ENCODE data around the gene ABHD16A. TPM values are rescaled to one million over a fixed set of nuclear protein-coding genes. Genes with fewer than 3 reads are reported as not detected.

The ABHD16A gene
- total RNA-seq, 2 donors from 2014 or later = 56.8 to 65.2 TPM

- TF ChIP-seq, protein P1, sequence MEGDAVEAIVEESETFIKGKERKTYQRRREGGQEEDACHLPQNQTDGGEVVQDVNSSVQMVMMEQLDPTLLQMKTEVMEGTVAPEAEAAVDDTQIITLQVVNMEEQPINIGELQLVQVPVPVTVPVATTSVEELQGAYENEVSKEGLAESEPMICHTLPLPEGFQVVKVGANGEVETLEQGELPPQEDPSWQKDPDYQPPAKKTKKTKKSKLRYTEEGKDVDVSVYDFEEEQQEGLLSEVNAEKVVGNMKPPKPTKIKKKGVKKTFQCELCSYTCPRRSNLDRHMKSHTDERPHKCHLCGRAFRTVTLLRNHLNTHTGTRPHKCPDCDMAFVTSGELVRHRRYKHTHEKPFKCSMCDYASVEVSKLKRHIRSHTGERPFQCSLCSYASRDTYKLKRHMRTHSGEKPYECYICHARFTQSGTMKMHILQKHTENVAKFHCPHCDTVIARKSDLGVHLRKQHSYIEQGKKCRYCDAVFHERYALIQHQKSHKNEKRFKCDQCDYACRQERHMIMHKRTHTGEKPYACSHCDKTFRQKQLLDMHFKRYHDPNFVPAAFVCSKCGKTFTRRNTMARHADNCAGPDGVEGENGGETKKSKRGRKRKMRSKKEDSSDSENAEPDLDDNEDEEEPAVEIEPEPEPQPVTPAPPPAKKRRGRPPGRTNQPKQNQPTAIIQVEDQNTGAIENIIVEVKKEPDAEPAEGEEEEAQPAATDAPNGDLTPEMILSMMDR (IDR thresholded peaks at IDR 0.05) = no peak
- Histone ChIP-seq H3K9me3 (no peaks in the 10 kb centered on the region), H3K27ac (peak within 1 kb of the TSS; percentile 89), H3K36me3 (no peaks in the 10 kb centered on the region), H3K4me3 (peak within 1 kb of the TSS; percentile 76), H3K27me3 (no peaks in the 10 kb centered on the region), H3K9ac (ENCODE audit: low read depth in 2 of 2, low read length in 2 of 2) (peak within 1 kb of the TSS; percentile 75 to 94), H3K4me1 (peaks cover 25% of the 10 kb centered on the region)
- intact Hi-C loops (cut with DNase I) = no loop called here
- DNase-seq = peak; percentile 90
Measured at GRCh38 chr6:31660381-31661261, 42.5 kb downstream of the ABHD16A start, which contains the start of gene C6orf47. Gene C6orf47, minus strand, starts transcription at chr6:31660778. Its CDS starts 831 bp downstream, at chr6:31659947.

GRCh38 chr6:31659649-31660380 is 43.3 kb downstream of the ABHD16A start:
- intact Hi-C loops (cut with DNase I) = loop anchor here (5.0 kb wide), 1 partner anchor 38 kb away; the partner anchor contains the start of gene PRRC2A
- H3K36me3 ChIP-seq = no peaks in the 10 kb centered on the region
- no peak for DNase-seq
- H3K27me3 ChIP-seq = no peaks in the 10 kb centered on the region
- H3K27ac ChIP-seq = peak overlapping the region; percentile 89
- peak overlapping the region; percentile 75 to 94 for H3K9ac ChIP-seq (ENCODE audit: low read depth in 2 of 2, low read length in 2 of 2)
- no peaks in the 10 kb centered on the region for H3K9me3 ChIP-seq
- TF ChIP-seq, protein P1 (IDR thresholded peaks at IDR 0.05) = no peak
- peaks cover 26% of the 10 kb centered on the region for H3K4me1 ChIP-seq
- peak overlapping the region; percentile 76 for H3K4me3 ChIP-seq

DNA sequence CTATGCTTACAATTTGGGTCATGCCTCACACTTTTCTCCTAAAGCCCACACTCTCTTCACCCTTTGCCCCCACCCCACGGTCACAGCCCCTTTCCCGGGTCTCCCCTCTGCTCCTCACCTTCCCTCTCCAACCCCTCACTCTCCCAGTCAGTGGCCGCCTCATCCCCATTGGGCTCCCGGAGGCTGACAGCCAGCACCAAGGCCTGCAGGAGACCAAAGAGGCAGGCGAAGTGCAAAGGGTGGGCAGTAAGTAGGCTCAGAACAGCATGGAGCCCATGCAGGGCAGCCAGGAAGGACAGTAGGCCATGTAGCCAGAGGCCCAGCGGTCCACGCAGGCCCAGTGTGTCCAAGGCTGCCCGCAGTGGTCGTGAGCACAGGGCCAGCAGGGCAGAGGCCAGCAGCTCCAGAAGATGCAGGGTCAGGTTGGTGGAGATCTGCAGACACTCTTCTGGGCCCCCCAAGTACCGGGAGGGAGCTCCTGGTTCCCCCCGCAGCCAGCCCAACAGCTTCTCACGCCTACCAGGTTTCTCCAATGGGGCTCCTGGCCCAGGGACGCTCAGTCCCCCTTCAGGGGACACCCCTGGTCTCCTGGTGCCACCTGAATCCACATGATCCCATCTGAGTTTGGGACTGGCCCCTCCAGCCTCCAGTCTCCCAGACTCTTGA is 44.0 kb downstream of the ABHD16A start:
- Histone ChIP-seq H3K9ac (ENCODE audit: low read depth in 2 of 2, low read length in 2 of 2) (peak overlapping the region; percentile 75 to 94), H3K4me3 (peak overlapping the region; percentile 76), H3K36me3 (no peaks in the 10 kb centered on the region), H3K27me3 (no peaks in the 10 kb centered on the region), H3K27ac (peak overlapping the region; percentile 89), H3K9me3 (no peaks in the 10 kb centered on the region), H3K4me1 (peaks cover 23% of the 10 kb centered on the region)
- no peak for DNase-seq
- intact Hi-C loops (cut with DNase I) = loop anchor here (5.0 kb wide), 1 partner anchor 37 kb away; the partner anchor contains the start of gene PRRC2A
- TF ChIP-seq, protein P1 (IDR thresholded peaks at IDR 0.05) = no peak

- peaks cover 17% of the 10 kb centered on the region for H3K4me1 ChIP-seq
- H3K4me3 ChIP-seq = no peak overlapping the region
- DNase-seq = no peak
- TF ChIP-seq, protein P1 (IDR thresholded peaks at IDR 0.05) = no peak
- H3K27ac ChIP-seq = no peak overlapping the region
- no peaks in the 10 kb centered on the region for H3K9me3 ChIP-seq
- H3K36me3 ChIP-seq = no peaks in the 10 kb centered on the region
- H3K9ac ChIP-seq (ENCODE audit: low read depth in 2 of 2, low read length in 2 of 2) = no peak overlapping the region
- H3K27me3 ChIP-seq = no peaks in the 10 kb centered on the region
- intact Hi-C loops (cut with DNase I) = loop anchor here (5.0 kb wide), 1 partner anchor 36 kb away; the partner anchor contains the start of gene PRRC2A
Measured at GRCh38 chr6:31658158-31658688, 44.9 kb downstream of the ABHD16A start.
